DOHH2 (cell line): ENCODE data around the gene CNOT4.
A peak's percentile ranks its signal among the peaks of the same experiment; 100 is the strongest.

Source experiments
- H3F3A ChIP-seq: fragments of 200-600 bp; sonication (generic), shearing (Covaris generic); 2 replicates; pipeline ENCODE4 v1.6.0; 2016; ENCODE audit warnings: antibody characterized with exemption, mild to moderate bottlenecking; ENCODE audit not compliant: control insufficient read depth, insufficient read depth
- H3K27ac ChIP-seq: fragments of 200-600 bp; sonication (generic); 2 replicates; pipeline ENCODE4 v1.5.1; 2014; ENCODE audit warnings: low read depth, mild to moderate bottlenecking, low read length, moderate library complexity
- H3K27me3 ChIP-seq: fragments of 200-600 bp; sonication (generic); 2 replicates; pipeline ENCODE4 v1.6.1; 2014; ENCODE audit warnings: mild to moderate bottlenecking, low read length, mixed read lengths; ENCODE audit not compliant: control insufficient read depth
- H3K36me3 ChIP-seq: fragments of 200-600 bp; sonication (generic); 2 replicates; pipeline ENCODE4 v1.6.1; 2014; ENCODE audit warnings: mild to moderate bottlenecking, low read length, moderate library complexity, mixed read lengths; ENCODE audit not compliant: control insufficient read depth
- H3K4me1 ChIP-seq: fragments of 200-600 bp; sonication (generic); 2 replicates; pipeline ENCODE4 v1.6.1; 2014; ENCODE audit warnings: mild to moderate bottlenecking, low read length, mixed read lengths; ENCODE audit not compliant: control insufficient read depth
- H3K4me2 ChIP-seq: fragments of 200-600 bp; sonication (generic); 2 replicates; pipeline ENCODE4 v1.6.0; 2014; ENCODE audit warnings: mild to moderate bottlenecking, low read length, moderate library complexity
- H3K4me3 ChIP-seq: fragments of 200-600 bp; sonication (generic); 2 replicates; pipeline ENCODE4 v1.5.1; 2014; ENCODE audit warnings: mild to moderate bottlenecking, low read length, mixed read lengths
- H3K79me2 ChIP-seq: fragments of 200-600 bp; sonication (generic); 2 replicates; pipeline ENCODE4 v1.6.1; 2014; ENCODE audit warnings: mild to moderate bottlenecking, low read length, mixed read lengths; ENCODE audit not compliant: control insufficient read depth
- H3K9me2 ChIP-seq: fragments of 200-600 bp; sonication (generic); replicated peaks from 2 replicates; pipeline ENCODE4 v1.6.1; 2014; ENCODE audit warnings: mild to moderate bottlenecking, low read length, mixed read lengths; ENCODE audit not compliant: control insufficient read depth
- H3K9me3 ChIP-seq: fragments of 200-600 bp; sonication (generic); 2 replicates; pipeline ENCODE4 v1.6.1; 2014; ENCODE audit warnings: antibody characterized with exemption, low read length, mixed read lengths; ENCODE audit not compliant: control insufficient read depth, insufficient read depth
- H4K20me1 ChIP-seq: fragments of 200-600 bp; sonication (generic); 2 replicates; pipeline ENCODE4 v1.6.0; 2014; ENCODE audit warnings: low read depth, mild to moderate bottlenecking, antibody characterized with exemption, low read length, moderate library complexity; ENCODE audit not compliant: control insufficient read depth, insufficient read depth
- EZH2phosphoT487 ChIP-seq: fragments of 200-600 bp; sonication (generic); IDR thresholded peaks from 2 replicates; pipeline ENCODE4 v1.6.1; 2017; ENCODE audit warnings: borderline replicate concordance, mild to moderate bottlenecking, antibody characterized with exemption, low read length, moderate library complexity, mixed read lengths
- TF ChIP-seq, protein P1 (sequence below): fragments of 200-600 bp; sonication (generic); IDR thresholded peaks from one replicate; pipeline ENCODE4 v1.5.1; 2014; ENCODE audit warnings: antibody characterized with exemption, mild to moderate bottlenecking, low read depth, low read length; ENCODE audit not compliant: poor library complexity, severe bottlenecking

The CNOT4 gene

DNA sequence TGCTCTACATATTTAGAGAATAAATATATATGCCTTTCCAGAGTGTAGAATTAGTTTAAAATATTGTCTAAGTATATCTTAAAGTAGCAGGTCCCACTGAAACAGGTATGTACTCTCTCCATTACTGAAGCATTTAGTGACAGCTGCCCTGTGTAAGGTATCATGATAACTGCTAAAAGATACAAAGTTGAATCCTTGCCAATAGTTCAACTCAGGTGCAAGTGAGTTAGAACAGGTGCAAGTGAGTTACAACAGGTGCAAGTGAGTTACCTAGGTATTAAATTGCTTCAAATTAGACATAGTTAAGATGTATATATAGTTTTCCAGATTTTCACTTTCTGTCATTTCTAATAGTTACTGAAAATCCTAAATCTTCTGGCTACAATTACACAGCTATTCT is 119.1 kb downstream of the CNOT4 start:
- Histone ChIP-seq H3K27ac (no peak overlapping the region), H3K27me3 (no peaks in the 10 kb centered on the region), H3K9me3 (no peaks in the 10 kb centered on the region), H3K79me2 (0 out of 2 replicates have a peak, but pooled peaks cover 2% of the 10 kb centered on the region), H4K20me1 (no peaks in the 10 kb centered on the region; the same call in 1 of the 2 replicates), H3K36me3 (peaks cover 55% of the 10 kb centered on the region), H3K4me2 (peak overlapping the region; percentile 39), H3K4me3 (no peak overlapping the region), H3F3A (no peaks in the 10 kb centered on the region), H3K9me2 (no peaks in the 10 kb centered on the region), H3K4me1 (peaks cover 24% of the 10 kb centered on the region)
- TF ChIP-seq EZH2phosphoT487: no peak
- TF ChIP-seq, protein P1, sequence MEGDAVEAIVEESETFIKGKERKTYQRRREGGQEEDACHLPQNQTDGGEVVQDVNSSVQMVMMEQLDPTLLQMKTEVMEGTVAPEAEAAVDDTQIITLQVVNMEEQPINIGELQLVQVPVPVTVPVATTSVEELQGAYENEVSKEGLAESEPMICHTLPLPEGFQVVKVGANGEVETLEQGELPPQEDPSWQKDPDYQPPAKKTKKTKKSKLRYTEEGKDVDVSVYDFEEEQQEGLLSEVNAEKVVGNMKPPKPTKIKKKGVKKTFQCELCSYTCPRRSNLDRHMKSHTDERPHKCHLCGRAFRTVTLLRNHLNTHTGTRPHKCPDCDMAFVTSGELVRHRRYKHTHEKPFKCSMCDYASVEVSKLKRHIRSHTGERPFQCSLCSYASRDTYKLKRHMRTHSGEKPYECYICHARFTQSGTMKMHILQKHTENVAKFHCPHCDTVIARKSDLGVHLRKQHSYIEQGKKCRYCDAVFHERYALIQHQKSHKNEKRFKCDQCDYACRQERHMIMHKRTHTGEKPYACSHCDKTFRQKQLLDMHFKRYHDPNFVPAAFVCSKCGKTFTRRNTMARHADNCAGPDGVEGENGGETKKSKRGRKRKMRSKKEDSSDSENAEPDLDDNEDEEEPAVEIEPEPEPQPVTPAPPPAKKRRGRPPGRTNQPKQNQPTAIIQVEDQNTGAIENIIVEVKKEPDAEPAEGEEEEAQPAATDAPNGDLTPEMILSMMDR: no peak

DNA sequence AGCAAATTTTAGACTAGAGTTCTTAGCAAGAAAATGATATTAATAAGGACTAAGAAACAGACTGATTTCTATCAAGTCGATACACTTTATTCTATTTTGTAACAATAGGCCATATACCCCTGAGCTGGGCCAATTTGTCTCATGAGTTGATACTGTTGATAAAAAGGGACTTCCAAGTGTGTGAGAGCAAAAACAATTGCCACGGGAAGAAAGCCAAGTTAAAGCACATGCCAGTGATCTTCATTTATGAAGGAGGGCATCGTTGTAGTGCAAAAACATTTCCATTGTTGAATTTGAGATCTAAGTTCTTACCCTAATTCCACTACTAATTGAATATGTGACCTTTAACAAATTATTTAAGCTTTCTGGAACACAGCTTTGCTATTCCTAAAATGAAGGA is 119.9 kb downstream of the CNOT4 start:
- peaks cover 3% of the 10 kb centered on the region; the same call in 1 of the 2 replicates for H3K9me2 ChIP-seq
- H3K4me3 ChIP-seq: 0 out of 2 replicates have a peak overlapping the region, but pooled peaks have one; percentile 2
- peak overlapping the region; percentile 39 for H3K4me2 ChIP-seq
- TF ChIP-seq, protein P1: no peak
- H3K9me3 ChIP-seq: no peaks in the 10 kb centered on the region
- H4K20me1 ChIP-seq: no peaks in the 10 kb centered on the region; the same call in 1 of the 2 replicates
- peaks cover 24% of the 10 kb centered on the region for H3K4me1 ChIP-seq
- no peaks in the 10 kb centered on the region for H3F3A ChIP-seq
- 0 out of 2 replicates have a peak, but pooled peaks cover 2% of the 10 kb centered on the region for H3K79me2 ChIP-seq
- no peaks in the 10 kb centered on the region for H3K27me3 ChIP-seq
- H3K36me3 ChIP-seq: peaks cover 48% of the 10 kb centered on the region
- H3K27ac ChIP-seq: no peak overlapping the region

DNA sequence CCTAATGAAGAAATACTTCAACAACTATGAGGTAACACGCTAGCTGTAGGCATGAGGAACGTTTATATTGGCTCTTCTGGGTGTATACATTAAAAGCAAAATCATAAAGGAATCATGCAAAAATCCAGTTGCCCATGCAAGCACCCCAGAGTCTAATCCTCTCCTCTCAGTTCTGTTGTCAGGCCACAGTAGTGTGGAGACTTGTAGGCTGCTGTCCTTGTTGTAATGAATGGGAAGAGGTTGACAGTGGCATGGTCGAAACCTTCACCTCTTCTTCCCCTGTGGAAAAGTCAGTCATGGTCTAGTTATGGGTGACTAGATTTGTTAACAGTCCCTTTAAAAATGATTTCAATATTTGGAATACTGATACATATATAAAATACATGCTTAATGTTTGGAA is 121.3 kb downstream of the CNOT4 start:
- H3K4me2 ChIP-seq: no peak overlapping the region
- 0 out of 2 replicates have a peak, but pooled peaks cover 2% of the 10 kb centered on the region for H3K79me2 ChIP-seq
- H3K27me3 ChIP-seq: no peaks in the 10 kb centered on the region
- no peaks in the 10 kb centered on the region for H3F3A ChIP-seq
- H3K27ac ChIP-seq: no peak overlapping the region
- peaks cover 39% of the 10 kb centered on the region for H3K36me3 ChIP-seq
- H3K4me1 ChIP-seq: peaks cover 24% of the 10 kb centered on the region
- no peaks in the 10 kb centered on the region for H3K9me3 ChIP-seq
- H4K20me1 ChIP-seq: no peaks in the 10 kb centered on the region; the same call in 1 of the 2 replicates
- peaks cover 3% of the 10 kb centered on the region; the same call in 1 of the 2 replicates for H3K9me2 ChIP-seq
- no peak overlapping the region for H3K4me3 ChIP-seq
- TF ChIP-seq, protein P1: no peak
- no peak for TF ChIP-seq EZH2phosphoT487
